HepG2 (cell line): ENCODE measurements around the gene PSMB9. TPM values are rescaled to one million over a fixed set of nuclear protein-coding genes. Genes with fewer than 3 reads are reported as not detected.
A peak's percentile ranks its signal among the peaks of the same experiment; 100 is the strongest.

Source experiments
- GATA4 ChIP-seq: sonication (generic); IDR thresholded peaks from 2 replicates; pipeline ENCODE4 v1.6.1; 2016; ENCODE audit warnings: antibody characterized with exemption, low read depth, borderline replicate concordance
- IKZF4 ChIP-seq: sonication (generic); formaldehyde crosslinking; IDR thresholded peaks from 2 replicates; pipeline ENCODE4 v1.5.1; 2020; ENCODE audit warnings: borderline replicate concordance, mild to moderate bottlenecking, low read depth, missing genetic modification reagents; ENCODE audit errors: not compliant biosample characterization
- KAT7 ChIP-seq: IDR thresholded peaks from 2 replicates; pipeline ENCODE4 v1.6.1; 2018; ENCODE audit warnings: borderline replicate concordance, missing compliant biosample characterization
- NR1H2 ChIP-seq: sonication (generic); formaldehyde crosslinking; IDR thresholded peaks from 2 replicates; pipeline ENCODE4 v1.8.1; 2022; ENCODE audit warnings: low read depth, missing genetic modification reagents, borderline replicate concordance
- PHF20 ChIP-seq: sonication (generic); formaldehyde crosslinking; IDR thresholded peaks from 2 replicates; pipeline ENCODE4 v1.5.0; 2020; ENCODE audit warnings: mild to moderate bottlenecking, missing genetic modification reagents
- REXO4 ChIP-seq: sonication (generic); formaldehyde crosslinking; IDR thresholded peaks from 2 replicates; pipeline ENCODE4 v1.8.0; 2022; ENCODE audit warnings: missing genetic modification reagents, mild to moderate bottlenecking, borderline replicate concordance
- RFXANK ChIP-seq: IDR thresholded peaks from 2 replicates; pipeline ENCODE4 v1.6.1; 2016
- SRY ChIP-seq: sonication (generic); formaldehyde crosslinking; IDR thresholded peaks from 2 replicates; pipeline ENCODE4 v1.8.0; 2022; ENCODE audit warnings: mild to moderate bottlenecking, missing genetic modification reagents
- ZBTB7A ChIP-seq: sonication (generic); formaldehyde crosslinking; IDR thresholded peaks from 2 replicates; pipeline ENCODE4 v1.8.0; 2022; ENCODE audit warnings: mild to moderate bottlenecking, missing genetic modification reagents
- ZBTB8A ChIP-seq: sonication (generic); formaldehyde crosslinking; IDR thresholded peaks from 2 replicates; pipeline ENCODE4 v1.4.0; 2020; ENCODE audit warnings: mild to moderate bottlenecking, low read depth, missing genetic modification reagents, borderline replicate concordance
- ZNF235 ChIP-seq: sonication (generic); formaldehyde crosslinking; IDR thresholded peaks from 2 replicates; pipeline ENCODE4 v1.8.1; 2023; ENCODE audit warnings: mild to moderate bottlenecking, missing genetic modification reagents, borderline replicate concordance
- ZNF253 ChIP-seq: sonication (generic); formaldehyde crosslinking; IDR thresholded peaks from 2 replicates; pipeline ENCODE4 v1.8.0; 2022; ENCODE audit warnings: mild to moderate bottlenecking, missing genetic modification reagents, borderline replicate concordance
- ZNF83 ChIP-seq: sonication (generic); formaldehyde crosslinking; IDR thresholded peaks from 2 replicates; pipeline ENCODE4 v1.4.0; 2020; ENCODE audit warnings: missing genetic modification reagents, mild to moderate bottlenecking, borderline replicate concordance
- ZSCAN9 ChIP-seq: IDR thresholded peaks from 2 replicates; pipeline ENCODE4 v1.6.1; 2016; ENCODE audit warnings: borderline replicate concordance
- polyA plus RNA-seq, 8 experiments: library from polyadenylated mRNA; depleted of rRNA in 3 of 8; stranded (reverse) in 7 of 8; unstranded in 1 of 8; fragments of >200 nt; fragmentation: Illumina TruSeq in 4 of 8; extraction: Trizol in 4 of 8; gene quantifications; 2 replicates each; pipeline versions ENCODE4 v1.2.1 to v1.2.3, GENCODE V29; 2011 to 2016; ENCODE audit warnings: low read depth in 4 of 8, missing spikeins in 1 of 8, mixed read lengths in 1 of 8; ENCODE audit not compliant: insufficient read depth in 1 of 8
- total RNA-seq, 5 experiments: library from RNA; depleted of rRNA; stranded (reverse); fragments of >200 nt; fragmentation: Illumina TruSeq; extraction: Trizol; gene quantifications; 2 replicates each; pipeline ENCODE4 v1.2.3, GENCODE V29; 2016; ENCODE audit warnings: low read depth in 1 of 5
- TF ChIP-seq, protein P1 (sequence below): sonication (generic); formaldehyde crosslinking; conservative IDR thresholded peaks from 2 replicates; pipeline ENCODE4 v1.4.0; 2020; ENCODE audit warnings: missing genetic modification reagents
- TF ChIP-seq, protein P2 (sequence below): sonication (generic); formaldehyde crosslinking; IDR thresholded peaks from 2 replicates; pipeline ENCODE4 v1.5.0; 2020; ENCODE audit warnings: mild to moderate bottlenecking, missing genetic modification reagents, borderline replicate concordance
- TF ChIP-seq, protein P3 (sequence below): sonication (generic); formaldehyde crosslinking; IDR thresholded peaks from 2 replicates; pipeline ENCODE4 v1.4.0; 2020; ENCODE audit warnings: missing genetic modification reagents, mild to moderate bottlenecking, borderline replicate concordance
- TF ChIP-seq, protein P4 (sequence below): sonication (generic); formaldehyde crosslinking; IDR thresholded peaks from 2 replicates; pipeline ENCODE4 v1.9.0; 2022; ENCODE audit warnings: low read depth, missing genetic modification reagents
- TF ChIP-seq, protein P5 (sequence below): sonication (generic); formaldehyde crosslinking; IDR thresholded peaks from 2 replicates; pipeline ENCODE4 v1.4.0; 2020; ENCODE audit warnings: mild to moderate bottlenecking, missing genetic modification reagents

The PSMB9 gene
- total and polyA plus RNA-seq, 2 of the 13 experiments (the other 11 are each of a cell fraction or from before 2014, with no cell fraction given): 15.6 to 16.0 TPM

DNA sequence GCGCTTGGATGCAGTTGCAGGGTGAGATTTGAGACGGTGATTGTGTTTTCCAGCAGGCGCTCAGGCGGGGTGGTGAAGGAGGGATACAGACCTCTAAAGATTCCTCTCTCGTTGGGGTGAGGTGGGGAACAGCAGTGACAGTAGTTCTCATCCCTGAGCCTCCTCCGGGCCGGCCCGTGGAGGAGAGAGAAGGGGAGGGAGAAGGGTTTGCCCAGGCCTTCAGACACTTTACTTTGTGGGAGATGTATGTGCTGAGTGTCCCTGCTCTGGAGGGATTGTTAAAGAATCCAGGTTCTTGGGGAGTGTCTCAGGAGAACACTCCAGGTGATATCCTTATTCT, 41.0 kb downstream of the PSMB9 start (continued):
- no peak for TF ChIP-seq PHF20 (CRISPR knock-in tag)
- TF ChIP-seq, protein P1, sequence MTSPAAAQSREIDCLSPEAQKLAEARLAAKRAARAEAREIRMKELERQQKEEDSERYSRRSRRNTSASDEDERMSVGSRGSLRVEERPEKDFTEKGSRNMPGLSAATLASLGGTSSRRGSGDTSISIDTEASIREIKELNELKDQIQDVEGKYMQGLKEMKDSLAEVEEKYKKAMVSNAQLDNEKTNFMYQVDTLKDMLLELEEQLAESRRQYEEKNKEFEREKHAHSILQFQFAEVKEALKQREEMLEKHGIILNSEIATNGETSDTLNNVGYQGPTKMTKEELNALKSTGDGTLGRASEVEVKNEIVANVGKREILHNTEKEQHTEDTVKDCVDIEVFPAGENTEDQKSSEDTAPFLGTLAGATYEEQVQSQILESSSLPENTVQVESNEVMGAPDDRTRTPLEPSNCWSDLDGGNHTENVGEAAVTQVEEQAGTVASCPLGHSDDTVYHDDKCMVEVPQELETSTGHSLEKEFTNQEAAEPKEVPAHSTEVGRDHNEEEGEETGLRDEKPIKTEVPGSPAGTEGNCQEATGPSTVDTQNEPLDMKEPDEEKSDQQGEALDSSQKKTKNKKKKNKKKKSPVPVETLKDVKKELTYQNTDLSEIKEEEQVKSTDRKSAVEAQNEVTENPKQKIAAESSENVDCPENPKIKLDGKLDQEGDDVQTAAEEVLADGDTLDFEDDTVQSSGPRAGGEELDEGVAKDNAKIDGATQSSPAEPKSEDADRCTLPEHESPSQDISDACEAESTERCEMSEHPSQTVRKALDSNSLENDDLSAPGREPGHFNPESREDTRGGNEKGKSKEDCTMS: no peak
- no peak for TF ChIP-seq ZNF235
- peak; percentile 0; the same call in 1 of the 2 replicates for TF ChIP-seq ZNF83 (CRISPR knock-in tag)
- TF ChIP-seq, protein P2, sequence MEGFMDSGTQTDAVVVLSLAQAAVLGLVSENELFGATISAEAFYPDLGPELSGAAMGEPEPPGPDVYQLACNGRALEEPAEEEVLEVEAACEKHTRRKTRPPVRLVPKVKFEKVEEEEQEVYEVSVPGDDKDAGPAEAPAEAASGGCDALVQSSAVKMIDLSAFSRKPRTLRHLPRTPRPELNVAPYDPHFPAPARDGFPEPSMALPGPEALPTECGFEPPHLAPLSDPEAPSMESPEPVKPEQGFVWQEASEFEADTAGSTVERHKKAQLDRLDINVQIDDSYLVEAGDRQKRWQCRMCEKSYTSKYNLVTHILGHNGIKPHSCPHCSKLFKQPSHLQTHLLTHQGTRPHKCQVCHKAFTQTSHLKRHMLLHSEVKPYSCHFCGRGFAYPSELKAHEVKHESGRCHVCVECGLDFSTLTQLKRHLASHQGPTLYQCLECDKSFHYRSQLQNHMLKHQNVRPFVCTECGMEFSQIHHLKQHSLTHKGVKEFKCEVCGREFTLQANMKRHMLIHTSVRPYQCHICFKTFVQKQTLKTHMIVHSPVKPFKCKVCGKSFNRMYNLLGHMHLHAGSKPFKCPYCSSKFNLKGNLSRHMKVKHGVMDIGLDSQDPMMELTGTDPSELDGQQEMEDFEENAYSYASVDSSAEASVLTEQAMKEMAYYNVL: no peak
- no peak; the same call in 1 of the 2 replicates for TF ChIP-seq KAT7 (CRISPR knock-in tag)
- TF ChIP-seq, protein P3, sequence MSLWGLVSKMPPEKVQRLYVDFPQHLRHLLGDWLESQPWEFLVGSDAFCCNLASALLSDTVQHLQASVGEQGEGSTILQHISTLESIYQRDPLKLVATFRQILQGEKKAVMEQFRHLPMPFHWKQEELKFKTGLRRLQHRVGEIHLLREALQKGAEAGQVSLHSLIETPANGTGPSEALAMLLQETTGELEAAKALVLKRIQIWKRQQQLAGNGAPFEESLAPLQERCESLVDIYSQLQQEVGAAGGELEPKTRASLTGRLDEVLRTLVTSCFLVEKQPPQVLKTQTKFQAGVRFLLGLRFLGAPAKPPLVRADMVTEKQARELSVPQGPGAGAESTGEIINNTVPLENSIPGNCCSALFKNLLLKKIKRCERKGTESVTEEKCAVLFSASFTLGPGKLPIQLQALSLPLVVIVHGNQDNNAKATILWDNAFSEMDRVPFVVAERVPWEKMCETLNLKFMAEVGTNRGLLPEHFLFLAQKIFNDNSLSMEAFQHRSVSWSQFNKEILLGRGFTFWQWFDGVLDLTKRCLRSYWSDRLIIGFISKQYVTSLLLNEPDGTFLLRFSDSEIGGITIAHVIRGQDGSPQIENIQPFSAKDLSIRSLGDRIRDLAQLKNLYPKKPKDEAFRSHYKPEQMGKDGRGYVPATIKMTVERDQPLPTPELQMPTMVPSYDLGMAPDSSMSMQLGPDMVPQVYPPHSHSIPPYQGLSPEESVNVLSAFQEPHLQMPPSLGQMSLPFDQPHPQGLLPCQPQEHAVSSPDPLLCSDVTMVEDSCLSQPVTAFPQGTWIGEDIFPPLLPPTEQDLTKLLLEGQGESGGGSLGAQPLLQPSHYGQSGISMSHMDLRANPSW: no peak
- TF ChIP-seq SRY (CRISPR knock-in tag): no peak
- 0 out of 2 replicates have a peak, but pooled peaks have one; percentile 7 for TF ChIP-seq ZNF253
- TF ChIP-seq ZBTB8A (CRISPR knock-in tag): no peak
- TF ChIP-seq ZBTB7A (CRISPR knock-in tag): no peak
- TF ChIP-seq, protein P4, sequence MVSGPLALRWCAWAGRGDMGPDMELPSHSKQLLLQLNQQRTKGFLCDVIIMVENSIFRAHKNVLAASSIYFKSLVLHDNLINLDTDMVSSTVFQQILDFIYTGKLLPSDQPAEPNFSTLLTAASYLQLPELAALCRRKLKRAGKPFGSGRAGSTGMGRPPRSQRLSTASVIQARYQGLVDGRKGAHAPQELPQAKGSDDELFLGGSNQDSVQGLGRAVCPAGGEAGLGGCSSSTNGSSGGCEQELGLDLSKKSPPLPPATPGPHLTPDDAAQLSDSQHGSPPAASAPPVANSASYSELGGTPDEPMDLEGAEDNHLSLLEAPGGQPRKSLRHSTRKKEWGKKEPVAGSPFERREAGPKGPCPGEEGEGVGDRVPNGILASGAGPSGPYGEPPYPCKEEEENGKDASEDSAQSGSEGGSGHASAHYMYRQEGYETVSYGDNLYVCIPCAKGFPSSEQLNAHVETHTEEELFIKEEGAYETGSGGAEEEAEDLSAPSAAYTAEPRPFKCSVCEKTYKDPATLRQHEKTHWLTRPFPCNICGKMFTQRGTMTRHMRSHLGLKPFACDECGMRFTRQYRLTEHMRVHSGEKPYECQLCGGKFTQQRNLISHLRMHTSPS: no peak
- TF ChIP-seq, protein P5, sequence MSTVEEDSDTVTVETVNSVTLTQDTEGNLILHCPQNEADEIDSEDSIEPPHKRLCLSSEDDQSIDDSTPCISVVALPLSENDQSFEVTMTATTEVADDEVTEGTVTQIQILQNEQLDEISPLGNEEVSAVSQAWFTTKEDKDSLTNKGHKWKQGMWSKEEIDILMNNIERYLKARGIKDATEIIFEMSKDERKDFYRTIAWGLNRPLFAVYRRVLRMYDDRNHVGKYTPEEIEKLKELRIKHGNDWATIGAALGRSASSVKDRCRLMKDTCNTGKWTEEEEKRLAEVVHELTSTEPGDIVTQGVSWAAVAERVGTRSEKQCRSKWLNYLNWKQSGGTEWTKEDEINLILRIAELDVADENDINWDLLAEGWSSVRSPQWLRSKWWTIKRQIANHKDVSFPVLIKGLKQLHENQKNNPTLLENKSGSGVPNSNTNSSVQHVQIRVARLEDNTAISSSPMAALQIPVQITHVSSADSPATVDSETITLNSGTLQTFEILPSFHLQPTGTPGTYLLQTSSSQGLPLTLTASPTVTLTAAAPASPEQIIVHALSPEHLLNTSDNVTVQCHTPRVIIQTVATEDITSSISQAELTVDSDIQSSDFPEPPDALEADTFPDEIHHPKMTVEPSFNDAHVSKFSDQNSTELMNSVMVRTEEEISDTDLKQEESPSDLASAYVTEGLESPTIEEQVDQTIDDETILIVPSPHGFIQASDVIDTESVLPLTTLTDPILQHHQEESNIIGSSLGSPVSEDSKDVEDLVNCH (CRISPR knock-in tag): no peak
- TF ChIP-seq GATA4: no peak
- no peak; the same call in 1 of the 2 replicates for TF ChIP-seq REXO4 (CRISPR knock-in tag)
- TF ChIP-seq ZSCAN9 (CRISPR knock-in tag): no peak
- TF ChIP-seq IKZF4: peak; percentile 7
- no peak for TF ChIP-seq RFXANK (CRISPR knock-in tag)
- no peak for TF ChIP-seq NR1H2
